ENCODE results near the gene GDF15. TPM values are rescaled to one million over a fixed set of nuclear protein-coding genes. Genes with fewer than 3 reads are reported as not detected.
"Not testable (repeated sequence)": the region's sequence is repeated elsewhere in the genome, so short reads cannot be mapped to it uniquely, and the experiment has no call there.

GDF15 gene
- total RNA-seq, 4 donors from 2014 or later: 1.9 to 4.6 (median 3.0) TPM

- ATAC-seq (ENCODE audit: low FRiP score): no peak
- no peak for TF ChIP-seq CTCF (IDR thresholded peaks at IDR 0.05)
Observed at GRCh38 chr19:18350490-18350889, 35.5 kb upstream of the GDF15 start.

DNA sequence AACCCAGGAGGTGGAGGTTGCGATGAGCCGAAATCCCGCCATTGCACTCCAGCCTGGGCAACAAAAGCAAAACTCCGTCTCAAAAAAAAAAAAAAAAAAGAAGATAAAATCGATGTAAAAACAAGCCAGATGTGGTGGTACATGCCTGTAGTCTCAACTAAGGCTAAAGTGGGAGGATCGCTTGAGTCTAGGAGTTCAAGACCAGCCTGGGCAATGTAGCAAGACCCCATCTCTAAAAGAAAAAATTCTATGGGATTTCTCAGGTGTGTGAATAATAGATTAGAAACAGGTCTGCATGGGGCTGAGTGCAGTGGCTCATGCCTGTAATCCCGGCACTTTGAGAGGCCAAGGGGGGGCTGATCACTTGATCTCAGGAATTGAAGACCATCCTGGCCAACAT is 34.4 kb upstream of the GDF15 start:
- no peak for TF ChIP-seq CTCF (IDR thresholded peaks at IDR 0.05)
- DNase-seq (ENCODE audit: low spot score) (no peak), ATAC-seq (ENCODE audit: low FRiP score) (no peak)

More at GRCh38 chr19:18350490-18350889, 35.5 kb upstream of the GDF15 start:
- no peak for DNase-seq (ENCODE audit: low spot score)

DNA sequence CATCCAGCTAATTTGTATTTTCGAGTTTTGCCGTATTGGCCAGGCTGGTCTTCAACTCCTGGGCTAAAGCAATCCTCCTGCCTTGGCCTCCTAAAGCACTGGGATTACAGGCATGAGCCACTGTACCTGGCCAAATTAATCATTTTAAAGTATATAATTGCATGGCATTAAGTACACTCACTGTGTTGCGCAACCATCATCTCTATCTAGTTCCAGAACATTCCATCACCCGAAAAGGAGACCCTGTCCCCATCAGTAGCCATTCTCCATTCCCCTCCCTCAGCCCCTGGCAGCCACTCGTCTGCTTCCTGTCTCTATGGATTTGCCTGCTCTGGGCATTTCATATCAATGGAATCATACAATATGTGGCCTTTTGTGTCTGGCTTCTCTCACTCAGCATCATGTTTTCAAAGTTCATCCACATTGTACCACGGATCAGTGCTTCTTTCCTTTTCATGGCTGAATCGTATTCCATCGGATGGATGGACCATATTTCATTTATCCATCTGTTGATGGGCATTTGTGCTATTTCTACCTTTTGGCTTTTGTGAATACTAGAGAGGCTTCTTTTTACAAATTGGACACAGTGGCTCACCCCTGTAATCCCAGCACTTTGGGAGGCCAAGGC is 32.5 kb upstream of the GDF15 start:
- ATAC-seq (ENCODE audit: low FRiP score) (no peak), DNase-seq (ENCODE audit: low spot score) (no peak)
- TF ChIP-seq CTCF (IDR thresholded peaks at IDR 0.05): no peak

DNA sequence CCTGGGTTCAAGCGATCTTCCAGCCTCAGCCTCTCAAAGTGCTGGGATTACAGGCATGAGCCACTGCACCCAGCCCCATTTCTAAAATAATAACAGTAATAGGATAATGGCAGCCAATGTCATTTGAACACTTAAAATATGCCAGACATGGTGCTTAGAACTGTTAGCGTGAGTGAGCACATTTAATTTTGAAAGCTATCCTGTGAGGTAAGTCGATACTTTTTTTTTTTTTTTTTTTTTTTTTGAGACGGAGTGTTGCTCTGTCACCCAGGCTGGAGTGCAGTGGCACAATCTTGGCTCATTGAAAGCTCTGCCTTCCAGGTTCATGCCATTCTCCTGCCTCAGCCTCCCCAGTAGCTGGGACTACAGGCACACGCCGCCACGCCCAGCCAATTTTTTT is 31.2 kb upstream of the GDF15 start:
- not testable (repeated sequence) for DNase-seq (ENCODE audit: low spot score)

GRCh38 chr19:18357041-18357440 is 28.9 kb upstream of the GDF15 start:
- DNase-seq (ENCODE audit: low spot score) (no peak), ATAC-seq (ENCODE audit: low FRiP score) (no peak)
- TF ChIP-seq CTCF (IDR thresholded peaks at IDR 0.05): no peak

More for the DNA sequence above, 31.2 kb upstream of the GDF15 start:
- not testable (repeated sequence) for ATAC-seq (ENCODE audit: low FRiP score)

DNA sequence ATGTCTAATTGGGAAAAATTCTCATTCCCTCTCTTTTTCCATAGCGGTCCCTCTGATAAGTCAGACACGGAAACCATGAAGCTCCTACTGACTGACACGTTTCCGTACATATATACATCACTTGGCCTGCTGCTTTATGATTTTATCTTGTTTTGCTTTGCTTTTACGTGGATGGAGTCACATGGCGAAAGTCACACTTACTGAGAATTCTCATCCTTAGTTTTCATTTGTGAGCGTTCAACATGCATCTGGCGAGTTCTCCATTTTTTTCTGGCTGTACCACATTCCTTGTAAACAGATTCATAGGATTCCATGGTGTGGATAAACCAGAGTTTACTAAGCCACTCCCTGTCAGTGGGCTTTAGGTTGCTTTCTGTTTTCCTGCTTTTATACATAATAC is 24.3 kb upstream of the GDF15 start:
- DNase-seq (ENCODE audit: low spot score): no peak
- ATAC-seq (ENCODE audit: low FRiP score): no peak
- no peak for TF ChIP-seq CTCF (IDR thresholded peaks at IDR 0.05)

GRCh38 chr19:18362934-18363542 is 22.9 kb upstream of the GDF15 start:
- TF ChIP-seq CTCF (IDR thresholded peaks at IDR 0.05): no peak
- ATAC-seq (ENCODE audit: low FRiP score) (no peak), DNase-seq (ENCODE audit: low spot score) (no peak)

All from omental fat pad (tissue), 4 donors.